K562 (cell line): ENCODE data around the gene IMPDH2. TPM values are rescaled to one million over a fixed set of nuclear protein-coding genes. Genes with fewer than 3 reads are reported as not detected.

ENCODE experiments used
- CSDE1 ChIP-seq, 2 experiments: fragments of 450-650 bp; IDR thresholded peaks; 2 replicates each; pipeline ENCODE4 v1.6.1; 2016; ENCODE audit warnings: mild to moderate bottlenecking in 1 of 2
- GATAD2A ChIP-seq: fragments of 450-650 bp; IDR thresholded peaks from 2 replicates; pipeline ENCODE4 v1.6.1; 2017
- HDAC6 ChIP-seq: IDR thresholded peaks from 2 replicates; pipeline ENCODE4 v1.6.1; 2012; ENCODE audit warnings: low read depth, mild to moderate bottlenecking, control low read depth, inconsistent platforms, low read length, moderate library complexity
- KHSRP ChIP-seq: fragments of 450-650 bp; IDR thresholded peaks from 2 replicates; pipeline ENCODE4 v1.6.1; 2017
- KLF10 ChIP-seq: fragments of 250-450 bp; sonication (Bioruptor Pico); IDR thresholded peaks from 2 replicates; pipeline ENCODE4 v1.6.1; 2021; ENCODE audit warnings: matching md5 sums
- PURB ChIP-seq: sonication (generic); formaldehyde crosslinking; IDR thresholded peaks from 2 replicates; pipeline ENCODE4 v1.9.0; 2021; ENCODE audit warnings: low read depth, mild to moderate bottlenecking, missing genetic modification reagents
- RBFOX2 ChIP-seq: fragments of 200-400 bp; formaldehyde crosslinking; IDR thresholded peaks from 2 replicates; pipeline ENCODE4 v1.6.1; 2017; ENCODE audit warnings: low read depth, mild to moderate bottlenecking, low read length, moderate library complexity
- TAF7 ChIP-seq: fragments of 450-650 bp; IDR thresholded peaks from 2 replicates; pipeline ENCODE4 v1.6.1; 2016; ENCODE audit warnings: missing genetic modification characterization, missing compliant biosample characterization
- TGIF2 ChIP-seq: sonication (generic); formaldehyde crosslinking; IDR thresholded peaks from 2 replicates; pipeline ENCODE4 v1.8.1; 2022; ENCODE audit warnings: mild to moderate bottlenecking, missing genetic modification reagents, moderate library complexity
- polyA plus RNA-seq, 8 experiments: library from polyadenylated mRNA; depleted of rRNA in 4 of 8; stranded (reverse) in 5 of 8; unstranded in 3 of 8; fragments of >200 nt; fragmentation: Nextera tagmentation in 2 of 8; fragmentation: Illumina TruSeq in 1 of 8; extraction: Ambion mirVana in 2 of 8; extraction: Trizol in 1 of 8; gene quantifications; 2 replicates each; pipeline versions ENCODE4 v1.2.1 to v1.2.3, GENCODE V29; 2011 to 2014; ENCODE audit warnings: inconsistent platforms in 1 of 8, missing spikeins in 1 of 8
- total RNA-seq, 7 experiments: library from RNA; depleted of rRNA in 6 of 7; stranded (reverse); fragments of >200 nt in 6 of 7; fragmentation: Illumina TruSeq in 2 of 7; extraction: Trizol in 2 of 7; gene quantifications; 2 replicates each; pipeline versions ENCODE4 v1.2.1 to v1.2.3, GENCODE V29; 2011 to 2021; ENCODE audit warnings: low replicate concordance in 1 of 7
- TF ChIP-seq, protein P1 (sequence below), 3 experiments: IDR thresholded peaks in 2 of 3; conservative IDR thresholded peaks in 1 of 3; 2 replicates each; pipeline ENCODE4 v1.5.1; 2011 to 2012; ENCODE audit warnings: low read length in 3 of 3, mild to moderate bottlenecking in 3 of 3, control low read depth in 2 of 3, improper control_type of control experiment in 1 of 3, inconsistent platforms in 1 of 3, low read depth in 1 of 3, mixed read lengths in 1 of 3, moderate library complexity in 1 of 3; ENCODE audit not compliant: insufficient read depth in 2 of 3
- TF ChIP-seq, protein P2 (sequence below): fragments of 450-650 bp; IDR thresholded peaks from 2 replicates; pipeline ENCODE4 v1.6.1; 2016; ENCODE audit warnings: low read depth
- TF ChIP-seq, protein P3 (sequence below): sonication (generic); formaldehyde crosslinking; IDR thresholded peaks from 2 replicates; pipeline ENCODE4 v1.8.0; 2022; ENCODE audit warnings: mild to moderate bottlenecking, low read depth, missing genetic modification reagents

Gene IMPDH2
- total and polyA plus RNA-seq, 9 of the 15 experiments (the other 6 are each of a cell fraction or from before 2014, with no cell fraction given), result 318 to 507 (median 366) TPM

DNA sequence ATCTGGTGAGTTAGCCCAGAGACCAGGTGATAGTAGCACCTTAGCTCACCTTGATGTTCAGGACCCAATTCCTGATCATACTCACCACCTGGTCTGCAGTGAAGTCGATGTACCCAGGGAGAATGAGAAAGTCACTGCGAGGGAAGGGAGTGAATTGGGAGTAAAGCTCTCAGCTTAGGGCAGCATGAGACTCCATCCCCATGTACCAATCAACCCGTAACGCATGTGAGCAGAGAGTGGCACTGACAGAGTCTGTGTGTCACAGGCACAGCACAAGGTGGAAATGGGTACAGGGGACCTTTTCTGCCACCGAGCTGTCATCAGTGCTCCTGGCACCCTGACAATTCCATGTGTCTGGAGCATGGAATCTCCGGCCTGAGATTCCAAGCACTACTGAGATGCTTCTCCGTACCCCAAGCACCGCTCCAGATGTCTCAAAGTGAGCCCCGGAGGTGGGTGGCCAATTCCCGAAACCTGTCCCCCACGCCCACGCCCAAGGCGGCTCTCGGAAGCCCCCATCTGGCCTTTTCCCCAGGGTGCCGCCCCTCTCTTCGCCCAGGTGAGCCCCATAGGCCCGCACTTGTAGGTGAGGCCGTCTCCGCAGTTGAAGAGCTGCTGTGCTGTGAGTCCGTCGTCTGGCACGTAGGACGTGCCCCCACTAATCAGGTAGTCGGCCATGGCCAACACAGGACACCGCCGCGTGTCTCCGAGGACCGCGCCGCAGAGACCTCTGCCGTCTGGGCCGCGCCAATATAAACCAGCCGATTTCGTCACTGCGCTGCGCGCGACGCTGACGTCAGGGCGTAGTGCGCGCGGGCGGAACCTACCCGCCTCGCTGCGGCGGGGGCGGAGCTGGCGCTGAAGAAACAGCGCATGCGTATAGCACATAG is at the start of gene IMPDH2 (continued):
- TF ChIP-seq, protein P1, sequence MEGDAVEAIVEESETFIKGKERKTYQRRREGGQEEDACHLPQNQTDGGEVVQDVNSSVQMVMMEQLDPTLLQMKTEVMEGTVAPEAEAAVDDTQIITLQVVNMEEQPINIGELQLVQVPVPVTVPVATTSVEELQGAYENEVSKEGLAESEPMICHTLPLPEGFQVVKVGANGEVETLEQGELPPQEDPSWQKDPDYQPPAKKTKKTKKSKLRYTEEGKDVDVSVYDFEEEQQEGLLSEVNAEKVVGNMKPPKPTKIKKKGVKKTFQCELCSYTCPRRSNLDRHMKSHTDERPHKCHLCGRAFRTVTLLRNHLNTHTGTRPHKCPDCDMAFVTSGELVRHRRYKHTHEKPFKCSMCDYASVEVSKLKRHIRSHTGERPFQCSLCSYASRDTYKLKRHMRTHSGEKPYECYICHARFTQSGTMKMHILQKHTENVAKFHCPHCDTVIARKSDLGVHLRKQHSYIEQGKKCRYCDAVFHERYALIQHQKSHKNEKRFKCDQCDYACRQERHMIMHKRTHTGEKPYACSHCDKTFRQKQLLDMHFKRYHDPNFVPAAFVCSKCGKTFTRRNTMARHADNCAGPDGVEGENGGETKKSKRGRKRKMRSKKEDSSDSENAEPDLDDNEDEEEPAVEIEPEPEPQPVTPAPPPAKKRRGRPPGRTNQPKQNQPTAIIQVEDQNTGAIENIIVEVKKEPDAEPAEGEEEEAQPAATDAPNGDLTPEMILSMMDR (IDR thresholded peaks at IDR 0.05 in 2 of 3, conservative IDR thresholded peaks at IDR 0.05 in 1 of 3; ENCODE audit: insufficient read depth in 2 of 3, low read depth in 1 of 3, low read length in 3 of 3), result peak in 1 of 3 experiments; percentile 28; a peak in 2 of 6 replicates
- TF ChIP-seq GATAD2A (no peak), KHSRP (peak; percentile 46; the same call in 1 of the 2 replicates), TAF7 (tag) (0 out of 2 replicates have a peak, but pooled peaks have one; percentile 35), HDAC6 (0 out of 2 replicates have a peak, but pooled peaks have one; percentile 56), CSDE1 (IDR thresholded peaks at IDR 0.05) (peak in 1 of 2 experiments; percentile 15; a peak in 1 of 4 replicates), PURB (CRISPR knock-in tag) (no peak), RBFOX2 (peak; percentile 100), KLF10 (CRISPR knock-in tag) (no peak), TGIF2 (CRISPR knock-in tag) (no peak)
- TF ChIP-seq, protein P2, sequence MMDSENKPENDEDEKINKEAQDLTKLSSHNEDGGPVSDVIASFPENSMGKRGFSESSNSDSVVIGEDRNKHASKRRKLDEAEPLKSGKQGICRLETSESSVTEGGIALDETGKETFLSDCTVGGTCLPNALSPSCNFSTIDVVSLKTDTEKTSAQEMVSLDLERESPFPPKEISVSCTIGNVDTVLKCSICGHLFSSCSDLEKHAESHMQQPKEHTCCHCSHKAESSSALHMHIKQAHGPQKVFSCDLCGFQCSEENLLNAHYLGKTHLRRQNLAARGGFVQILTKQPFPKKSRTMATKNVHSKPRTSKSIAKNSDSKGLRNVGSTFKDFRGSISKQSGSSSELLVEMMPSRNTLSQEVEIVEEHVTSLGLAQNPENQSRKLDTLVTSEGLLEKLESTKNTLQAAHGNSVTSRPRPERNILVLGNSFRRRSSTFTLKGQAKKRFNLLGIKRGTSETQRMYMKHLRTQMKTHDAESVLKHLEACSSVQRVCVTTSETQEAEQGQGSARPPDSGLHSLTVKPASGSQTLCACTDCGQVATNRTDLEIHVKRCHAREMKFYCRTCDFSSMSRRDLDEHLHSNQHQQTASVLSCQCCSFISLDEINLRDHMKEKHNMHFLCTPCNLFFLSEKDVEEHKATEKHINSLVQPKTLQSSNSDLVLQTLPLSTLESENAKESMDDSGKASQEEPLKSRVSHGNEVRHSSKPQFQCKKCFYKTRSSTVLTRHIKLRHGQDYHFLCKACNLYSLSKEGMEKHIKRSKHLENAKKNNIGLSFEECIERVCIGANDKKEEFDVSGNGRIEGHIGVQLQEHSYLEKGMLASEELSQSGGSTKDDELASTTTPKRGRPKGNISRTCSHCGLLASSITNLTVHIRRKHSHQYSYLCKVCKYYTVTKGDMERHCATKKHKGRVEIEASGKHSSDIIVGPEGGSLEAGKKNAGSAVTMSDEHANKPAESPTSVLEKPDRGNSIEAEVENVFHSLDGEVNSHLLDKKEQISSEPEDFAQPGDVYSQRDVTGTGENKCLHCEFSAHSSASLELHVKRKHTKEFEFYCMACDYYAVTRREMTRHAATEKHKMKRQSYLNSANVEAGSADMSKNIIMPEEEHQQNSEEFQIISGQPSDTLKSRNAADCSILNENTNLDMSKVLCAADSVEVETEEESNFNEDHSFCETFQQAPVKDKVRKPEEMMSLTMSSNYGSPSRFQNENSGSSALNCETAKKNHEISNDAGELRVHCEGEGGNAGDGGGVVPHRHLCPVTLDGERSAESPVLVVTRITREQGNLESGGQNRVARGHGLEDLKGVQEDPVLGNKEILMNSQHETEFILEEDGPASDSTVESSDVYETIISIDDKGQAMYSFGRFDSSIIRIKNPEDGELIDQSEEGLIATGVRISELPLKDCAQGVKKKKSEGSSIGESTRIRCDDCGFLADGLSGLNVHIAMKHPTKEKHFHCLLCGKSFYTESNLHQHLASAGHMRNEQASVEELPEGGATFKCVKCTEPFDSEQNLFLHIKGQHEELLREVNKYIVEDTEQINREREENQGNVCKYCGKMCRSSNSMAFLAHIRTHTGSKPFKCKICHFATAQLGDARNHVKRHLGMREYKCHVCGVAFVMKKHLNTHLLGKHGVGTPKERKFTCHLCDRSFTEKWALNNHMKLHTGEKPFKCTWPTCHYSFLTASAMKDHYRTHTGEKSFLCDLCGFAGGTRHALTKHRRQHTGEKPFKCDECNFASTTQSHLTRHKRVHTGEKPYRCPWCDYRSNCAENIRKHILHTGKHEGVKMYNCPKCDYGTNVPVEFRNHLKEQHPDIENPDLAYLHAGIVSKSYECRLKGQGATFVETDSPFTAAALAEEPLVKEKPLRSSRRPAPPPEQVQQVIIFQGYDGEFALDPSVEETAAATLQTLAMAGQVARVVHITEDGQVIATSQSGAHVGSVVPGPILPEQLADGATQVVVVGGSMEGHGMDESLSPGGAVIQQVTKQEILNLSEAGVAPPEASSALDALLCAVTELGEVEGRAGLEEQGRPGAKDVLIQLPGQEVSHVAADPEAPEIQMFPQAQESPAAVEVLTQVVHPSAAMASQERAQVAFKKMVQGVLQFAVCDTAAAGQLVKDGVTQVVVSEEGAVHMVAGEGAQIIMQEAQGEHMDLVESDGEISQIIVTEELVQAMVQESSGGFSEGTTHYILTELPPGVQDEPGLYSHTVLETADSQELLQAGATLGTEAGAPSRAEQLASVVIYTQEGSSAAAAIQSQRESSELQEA, result no peak
- TF ChIP-seq, protein P3, sequence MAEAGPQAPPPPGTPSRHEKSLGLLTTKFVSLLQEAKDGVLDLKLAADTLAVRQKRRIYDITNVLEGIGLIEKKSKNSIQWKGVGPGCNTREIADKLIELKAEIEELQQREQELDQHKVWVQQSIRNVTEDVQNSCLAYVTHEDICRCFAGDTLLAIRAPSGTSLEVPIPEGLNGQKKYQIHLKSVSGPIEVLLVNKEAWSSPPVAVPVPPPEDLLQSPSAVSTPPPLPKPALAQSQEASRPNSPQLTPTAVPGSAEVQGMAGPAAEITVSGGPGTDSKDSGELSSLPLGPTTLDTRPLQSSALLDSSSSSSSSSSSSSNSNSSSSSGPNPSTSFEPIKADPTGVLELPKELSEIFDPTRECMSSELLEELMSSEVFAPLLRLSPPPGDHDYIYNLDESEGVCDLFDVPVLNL (CRISPR knock-in tag), result 0 out of 2 replicates have a peak, but pooled peaks have one; percentile 64
